Breast epithelium (tissue), 3 donors: ENCODE results near the gene TMEM225.

Experiments
- CTCF ChIP-seq, 3 donors: fragments of 450-650 bp; IDR thresholded peaks; one replicate each; pipeline ENCODE4 v1.5.1; 2016 to 2017; ENCODE audit warnings: antibody characterized with exemption in 3 of 3, mild to moderate bottlenecking in 3 of 3, moderate library complexity in 3 of 3
- POLR2A ChIP-seq: fragments of 450-650 bp; IDR thresholded peaks from one replicate; pipeline ENCODE4 v1.6.1; 2016; ENCODE audit warnings: antibody characterized with exemption, mild to moderate bottlenecking, moderate library complexity
- POLR2AphosphoS5 ChIP-seq, 3 donors: sonication (generic); formaldehyde crosslinking; IDR thresholded peaks; one replicate each; pipeline ENCODE4 v1.6.1; 2017; ENCODE audit warnings: antibody characterized with exemption in 3 of 3

- TF ChIP-seq CTCF (IDR thresholded peaks at IDR 0.05): no peak
- TF ChIP-seq POLR2A: no peak
- no peak for TF ChIP-seq POLR2AphosphoS5 (IDR thresholded peaks at IDR 0.05)
These were observed 14.3 kb upstream of the TMEM225 start for GRCh38 chr11:123899792-123900191.
